ENCODE measurements around the gene ARL6IP1.
"Not testable (repeated sequence)": the region's sequence is repeated elsewhere in the genome, so short reads cannot be mapped to it uniquely, and the experiment has no call there.

Gene ARL6IP1

DNA sequence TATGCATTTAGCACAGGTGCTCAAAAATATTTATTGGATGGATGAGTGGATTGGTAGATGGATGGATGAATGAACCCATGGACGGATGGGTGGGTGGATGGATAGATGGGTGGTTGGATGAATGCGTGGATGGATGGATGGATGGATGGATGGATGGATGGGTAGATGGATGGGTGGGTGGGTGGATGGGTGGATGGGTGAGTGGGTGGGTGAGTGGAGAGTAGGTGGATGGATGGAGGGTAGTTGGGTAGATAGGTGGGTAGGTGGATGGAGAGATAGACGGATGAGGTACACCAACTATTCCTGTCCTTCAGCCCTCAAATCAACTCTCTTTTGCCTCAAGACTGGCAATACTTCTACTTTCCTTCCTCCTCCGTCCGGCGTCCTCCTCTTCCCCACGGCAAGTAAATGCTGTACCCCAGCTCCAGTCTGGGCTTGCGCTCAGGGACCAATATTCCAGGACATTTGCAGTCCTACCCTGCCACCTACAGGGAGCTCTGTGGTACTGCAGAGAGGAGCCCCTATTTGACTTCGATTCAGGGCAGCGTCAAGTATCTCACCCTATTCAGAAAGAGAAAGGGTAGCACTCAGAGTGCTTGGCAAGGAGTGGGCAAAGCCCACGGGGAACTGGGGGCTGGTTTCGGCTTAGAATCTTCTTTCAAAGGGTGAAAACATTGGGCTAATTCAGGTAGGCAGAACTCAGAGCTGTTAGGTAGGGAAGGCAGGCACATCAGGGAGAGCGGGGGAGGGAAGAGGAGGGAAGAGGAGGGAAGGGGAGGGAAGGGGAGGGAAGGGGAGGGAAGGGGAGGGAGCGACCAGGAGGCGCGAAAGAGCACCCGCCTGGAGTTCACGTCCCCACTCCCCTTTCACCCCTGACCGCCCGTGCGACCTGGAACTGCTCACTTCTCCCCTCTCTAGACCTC is 41.5 kb downstream of the ARL6IP1 start:
- H3K4me3 ChIP-seq (ENCODE audit: low read depth, low read length) = not testable (repeated sequence)
- peak; percentile 37; the same call in 1 of the 2 replicates for TF ChIP-seq CTCF (IDR thresholded peaks at IDR 0.05; ENCODE audit: low read depth, low read length)

DNA sequence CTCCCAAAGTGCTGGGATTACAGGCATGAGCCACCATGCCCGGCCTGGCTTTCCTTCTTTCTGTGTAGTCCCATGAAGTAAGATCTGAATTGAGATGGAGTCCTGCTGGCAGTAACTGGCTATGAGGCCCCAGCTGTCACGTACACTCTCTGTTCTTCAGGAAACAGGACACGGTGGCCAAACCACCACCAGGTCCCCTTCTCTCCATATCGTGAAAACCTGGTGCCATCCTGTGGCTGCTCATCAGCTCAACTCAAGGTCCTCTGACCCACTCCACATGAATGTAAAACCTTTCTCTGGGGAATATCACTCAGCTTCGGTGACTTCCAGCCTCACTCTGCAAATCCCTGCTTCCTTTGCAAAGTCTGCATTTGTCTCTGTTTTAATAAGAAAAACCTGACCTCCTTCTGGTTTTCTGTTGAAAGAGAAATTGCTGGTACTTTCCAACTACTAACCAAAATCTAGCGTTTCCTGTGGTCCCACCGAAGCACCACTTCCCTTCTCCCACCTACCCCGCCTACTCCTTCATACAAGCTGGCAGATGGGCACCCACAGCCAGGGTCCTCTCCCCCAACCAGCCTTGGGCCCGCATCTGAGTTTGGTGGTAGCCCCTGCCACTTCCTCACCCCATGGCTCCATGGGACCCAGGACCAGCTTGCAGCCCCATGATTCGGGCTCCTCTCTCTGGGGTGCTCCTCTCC is 43.2 kb downstream of the ARL6IP1 start:
- H3K4me3 ChIP-seq (ENCODE audit: low read depth, low read length) = not testable (repeated sequence)

DNA sequence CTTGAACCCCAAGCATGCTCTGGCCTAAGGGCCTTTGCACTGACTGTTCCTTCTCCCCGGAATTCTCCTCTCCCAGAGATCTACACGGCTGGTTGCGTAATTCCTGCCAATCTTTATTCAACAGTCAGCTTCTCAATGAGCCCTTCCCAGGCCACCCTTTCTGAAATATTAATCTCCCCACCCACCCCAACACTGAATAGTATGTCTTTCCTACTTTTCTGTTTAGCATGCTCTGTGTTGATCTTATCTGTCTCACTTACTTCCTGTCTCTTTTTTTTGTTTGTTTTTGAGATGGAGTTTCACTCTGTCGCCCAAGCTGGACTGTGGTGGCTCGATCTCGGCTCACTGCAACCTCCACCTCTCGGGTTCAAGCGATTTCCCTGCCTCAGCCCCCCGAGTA is 44.7 kb downstream of the ARL6IP1 start:
- H3K4me3 ChIP-seq (ENCODE audit: low read depth, low read length) = not testable (repeated sequence)

- not testable (repeated sequence) for H3K4me3 ChIP-seq (ENCODE audit: low read depth, low read length)
Measured at GRCh38 chr16:18742870-18743269, 58.5 kb downstream of the ARL6IP1 start.
